Measurements from ENCODE around the gene CTNNBIP1.

DNA sequence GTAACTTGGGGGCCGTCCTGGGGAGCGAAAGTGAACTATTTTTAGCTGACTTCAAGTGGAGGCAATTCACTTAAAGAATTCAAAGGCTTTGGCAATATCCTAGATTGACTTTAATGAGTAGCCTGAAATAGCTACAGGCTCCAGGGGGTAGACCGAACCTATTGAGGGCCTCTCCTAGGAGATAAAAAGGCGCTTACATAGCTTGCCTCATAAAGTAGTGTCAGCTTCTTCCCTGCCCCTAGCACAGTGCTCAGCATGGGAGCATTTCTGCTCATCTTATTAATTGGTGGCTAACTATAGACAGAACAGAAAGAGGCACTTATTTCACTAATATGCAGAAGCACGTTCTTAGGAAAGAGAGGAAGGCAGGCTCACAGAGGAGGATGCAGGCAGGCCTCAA is 12.3 kb upstream of the CTNNBIP1 start:
- TF ChIP-seq YY1 (IDR thresholded peaks at IDR 0.05; ENCODE audit: extremely low read depth, insufficient replicate concordance, low read depth, low read length) (no peak), SRF (IDR thresholded peaks at IDR 0.05; ENCODE audit: low read depth) (no peak), POLR2A (IDR thresholded peaks at IDR 0.05; ENCODE audit: borderline replicate concordance, extremely low read depth, insufficient read depth, insufficient read length) (no peak), EZH2 (IDR thresholded peaks at IDR 0.05) (no peak), SP1 (IDR thresholded peaks at IDR 0.05; ENCODE audit: low read depth) (no peak), ELF1 (IDR thresholded peaks at IDR 0.05; ENCODE audit: borderline replicate concordance, low read depth) (no peak)
- TF ChIP-seq, protein P1, sequence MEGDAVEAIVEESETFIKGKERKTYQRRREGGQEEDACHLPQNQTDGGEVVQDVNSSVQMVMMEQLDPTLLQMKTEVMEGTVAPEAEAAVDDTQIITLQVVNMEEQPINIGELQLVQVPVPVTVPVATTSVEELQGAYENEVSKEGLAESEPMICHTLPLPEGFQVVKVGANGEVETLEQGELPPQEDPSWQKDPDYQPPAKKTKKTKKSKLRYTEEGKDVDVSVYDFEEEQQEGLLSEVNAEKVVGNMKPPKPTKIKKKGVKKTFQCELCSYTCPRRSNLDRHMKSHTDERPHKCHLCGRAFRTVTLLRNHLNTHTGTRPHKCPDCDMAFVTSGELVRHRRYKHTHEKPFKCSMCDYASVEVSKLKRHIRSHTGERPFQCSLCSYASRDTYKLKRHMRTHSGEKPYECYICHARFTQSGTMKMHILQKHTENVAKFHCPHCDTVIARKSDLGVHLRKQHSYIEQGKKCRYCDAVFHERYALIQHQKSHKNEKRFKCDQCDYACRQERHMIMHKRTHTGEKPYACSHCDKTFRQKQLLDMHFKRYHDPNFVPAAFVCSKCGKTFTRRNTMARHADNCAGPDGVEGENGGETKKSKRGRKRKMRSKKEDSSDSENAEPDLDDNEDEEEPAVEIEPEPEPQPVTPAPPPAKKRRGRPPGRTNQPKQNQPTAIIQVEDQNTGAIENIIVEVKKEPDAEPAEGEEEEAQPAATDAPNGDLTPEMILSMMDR (IDR thresholded peaks at IDR 0.05 in 2 of 3, conservative IDR thresholded peaks at IDR 0.05 in 1 of 3; ENCODE audit: borderline replicate concordance in 1 of 3, insufficient read depth in 1 of 3, low read depth in 2 of 3, low read length in 2 of 3): no peak
- TF ChIP-seq, protein P2, sequence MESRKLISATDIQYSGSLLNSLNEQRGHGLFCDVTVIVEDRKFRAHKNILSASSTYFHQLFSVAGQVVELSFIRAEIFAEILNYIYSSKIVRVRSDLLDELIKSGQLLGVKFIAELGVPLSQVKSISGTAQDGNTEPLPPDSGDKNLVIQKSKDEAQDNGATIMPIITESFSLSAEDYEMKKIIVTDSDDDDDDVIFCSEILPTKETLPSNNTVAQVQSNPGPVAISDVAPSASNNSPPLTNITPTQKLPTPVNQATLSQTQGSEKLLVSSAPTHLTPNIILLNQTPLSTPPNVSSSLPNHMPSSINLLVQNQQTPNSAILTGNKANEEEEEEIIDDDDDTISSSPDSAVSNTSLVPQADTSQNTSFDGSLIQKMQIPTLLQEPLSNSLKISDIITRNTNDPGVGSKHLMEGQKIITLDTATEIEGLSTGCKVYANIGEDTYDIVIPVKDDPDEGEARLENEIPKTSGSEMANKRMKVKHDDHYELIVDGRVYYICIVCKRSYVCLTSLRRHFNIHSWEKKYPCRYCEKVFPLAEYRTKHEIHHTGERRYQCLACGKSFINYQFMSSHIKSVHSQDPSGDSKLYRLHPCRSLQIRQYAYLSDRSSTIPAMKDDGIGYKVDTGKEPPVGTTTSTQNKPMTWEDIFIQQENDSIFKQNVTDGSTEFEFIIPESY (IDR thresholded peaks at IDR 0.05; ENCODE audit: extremely low read depth, insufficient replicate concordance, low read length): no peak

All from HCT116 (cell line).